ENCODE measurements around the gene LAMTOR3. TPM values are rescaled to one million over a fixed set of nuclear protein-coding genes. Genes with fewer than 3 reads are reported as not detected.
A peak's percentile ranks its signal among the peaks of the same experiment; 100 is the strongest.

LAMTOR3 gene
- polyA plus RNA-seq, 1 donor (not counting 4 experiments of a cell fraction or from before 2014, with no cell fraction given): 92.2 TPM

- Histone ChIP-seq H3K79me2 (ENCODE audit: control insufficient read depth, insufficient read depth, low read length) (no peaks in the 10 kb centered on the region), H3K27me3 (ENCODE audit: control insufficient read depth, extremely low read depth, insufficient read depth, low read length) (no peaks in the 10 kb centered on the region), H3K9me1 (ENCODE audit: control insufficient read depth, extremely low read depth, insufficient read depth, low read length) (peaks cover 1% of the 10 kb centered on the region), H3K9me3 (ENCODE audit: control insufficient read depth, low read depth, low read length) (no peaks in the 10 kb centered on the region), H4K20me1 (ENCODE audit: control insufficient read depth, extremely low read depth, insufficient read depth, low read length) (no peaks in the 10 kb centered on the region), H3K27ac (ENCODE audit: control insufficient read depth, insufficient read depth, low read length) (no peak overlapping the region), H3K9ac (ENCODE audit: control insufficient read depth, extremely low read depth, insufficient read depth, low read length) (no peak overlapping the region), H3K4me2 (ENCODE audit: control insufficient read depth, extremely low read depth, insufficient read depth, low read depth, low read length) (no peak overlapping the region), H3K36me3 (ENCODE audit: control insufficient read depth in 2 of 2, extremely low read depth in 1 of 2, insufficient read depth in 2 of 2, low read length in 2 of 2) (peaks cover 11 to 14% of the 10 kb centered on the region in 2 experiments), H2AFZ (ENCODE audit: control insufficient read depth, low read length) (no peak overlapping the region), H3K4me3 (ENCODE audit: control insufficient read depth in 2 of 3, extremely low read depth in 1 of 3, insufficient read depth in 2 of 3, low read depth in 1 of 3, low read length in 3 of 3) (no peak overlapping the region), H3K4me1 (ENCODE audit: control insufficient read depth, extremely low read depth, insufficient read depth, low read length) (no peaks in the 10 kb centered on the region)
- no peak for FAIRE-seq
- dilution Hi-C loops (cut with MboI; ENCODE audit: extremely low pct_ligation_motif_present, low sequenced_read_pairs): no loop called here
- no peak for DNase-seq (ENCODE audit: low read depth, low spot score)
- no peak for TF ChIP-seq CTCF (optimal IDR thresholded peaks at IDR 0.05 in 1 of 3, IDR thresholded peaks at IDR 0.05 in 1 of 3, conservative IDR thresholded peaks at IDR 0.05 in 1 of 3; ENCODE audit: extremely low read depth in 1 of 3, insufficient read depth in 2 of 3, low read length in 3 of 3)
- TF ChIP-seq EZH2 (IDR thresholded peaks at IDR 0.05; ENCODE audit: low read length): no peak
Observed at GRCh38 chr4:99876946-99877345, 17.3 kb downstream of the LAMTOR3 start.

- no peaks in the 10 kb centered on the region for H3K79me2 ChIP-seq (ENCODE audit: control insufficient read depth, insufficient read depth, low read length)
- no peak overlapping the region for H3K4me3 ChIP-seq (ENCODE audit: control insufficient read depth in 2 of 3, extremely low read depth in 1 of 3, insufficient read depth in 2 of 3, low read depth in 1 of 3, low read length in 3 of 3)
- FAIRE-seq (peak; percentile 34), DNase-seq (ENCODE audit: low read depth, low spot score) (no peak)
- no peak overlapping the region for H3K9ac ChIP-seq (ENCODE audit: control insufficient read depth, extremely low read depth, insufficient read depth, low read length)
- H3K9me3 ChIP-seq (ENCODE audit: control insufficient read depth, low read depth, low read length): no peaks in the 10 kb centered on the region
- H4K20me1 ChIP-seq (ENCODE audit: control insufficient read depth, extremely low read depth, insufficient read depth, low read length): no peaks in the 10 kb centered on the region
- no peak for TF ChIP-seq EZH2 (IDR thresholded peaks at IDR 0.05; ENCODE audit: low read length)
- TF ChIP-seq CTCF (optimal IDR thresholded peaks at IDR 0.05 in 1 of 3, IDR thresholded peaks at IDR 0.05 in 1 of 3, conservative IDR thresholded peaks at IDR 0.05 in 1 of 3; ENCODE audit: extremely low read depth in 1 of 3, insufficient read depth in 2 of 3, low read length in 3 of 3): no peak
- peaks cover 7 to 14% of the 10 kb centered on the region in 2 experiments for H3K36me3 ChIP-seq (ENCODE audit: control insufficient read depth in 2 of 2, extremely low read depth in 1 of 2, insufficient read depth in 2 of 2, low read length in 2 of 2)
- H3K27me3 ChIP-seq (ENCODE audit: control insufficient read depth, extremely low read depth, insufficient read depth, low read length): no peaks in the 10 kb centered on the region
- dilution Hi-C loops (cut with MboI; ENCODE audit: extremely low pct_ligation_motif_present, low sequenced_read_pairs): no loop called here
- peaks cover 2% of the 10 kb centered on the region for H3K9me1 ChIP-seq (ENCODE audit: control insufficient read depth, extremely low read depth, insufficient read depth, low read length)
- H3K27ac ChIP-seq (ENCODE audit: control insufficient read depth, insufficient read depth, low read length): no peak overlapping the region
- no peak overlapping the region for H2AFZ ChIP-seq (ENCODE audit: control insufficient read depth, low read length)
- no peak overlapping the region for H3K4me2 ChIP-seq (ENCODE audit: control insufficient read depth, extremely low read depth, insufficient read depth, low read depth, low read length)
- H3K4me1 ChIP-seq (ENCODE audit: control insufficient read depth, extremely low read depth, insufficient read depth, low read length): no peaks in the 10 kb centered on the region
Observed at GRCh38 chr4:99875071-99875470, 19.2 kb downstream of the LAMTOR3 start.

Data from keratinocyte (primary cell).